ENCODE data around the gene ABHD3.

- no peak for TF ChIP-seq CTCF (IDR thresholded peaks at IDR 0.05 in 8 of 11, conservative IDR thresholded peaks at IDR 0.05 in 3 of 11)
- TF ChIP-seq POLR2AphosphoS5 (IDR thresholded peaks at IDR 0.05): no peak
- TF ChIP-seq POLR2A (IDR thresholded peaks at IDR 0.05): no peak
These were observed 75.3 kb downstream of the ABHD3 start for GRCh38 chr18:21629089-21629832.

Measured in spleen (tissue), 7 donors.